ENCODE measurements around the gene DCBLD2. TPM values are rescaled to one million over a fixed set of nuclear protein-coding genes. Genes with fewer than 3 reads are reported as not detected.

Gene DCBLD2
- 659 TPM in 2 replicates for total RNA-seq (2012; rRNA removed)

GRCh38 chr3:98901392-98902350, at the start of gene DCBLD2:
Gene DCBLD2, minus strand, starts transcription at chr3:98901695. Its CDS starts 369 bp downstream, at chr3:98901326.
- Histone ChIP-seq H3K9me3 (replicated peaks; ENCODE audit: low read length) (no peaks in the 10 kb centered on the region), H3K4me3 (ENCODE audit: low read length) (peak within 1 kb of the TSS; percentile 86), H3K4me2 (ENCODE audit: low read length) (peak within 1 kb of the TSS; percentile 89), H3K27me3 (ENCODE audit: control insufficient read depth, insufficient read depth, low read length) (no peaks in the 10 kb centered on the region), H3K4me1 (ENCODE audit: control insufficient read depth, insufficient read depth, low read length) (peaks cover 28% of the 10 kb centered on the region), H3K9ac (ENCODE audit: low read depth, low read length) (peak within 1 kb of the TSS; percentile 90), H3K36me3 (ENCODE audit: insufficient read depth, low read length) (peaks cover 16% of the 10 kb centered on the region)

- H3K4me2 ChIP-seq (ENCODE audit: low read length) = no peak overlapping the region
- no peaks in the 10 kb centered on the region for H3K36me3 ChIP-seq (ENCODE audit: insufficient read depth, low read length)
- H3K27me3 ChIP-seq (ENCODE audit: control insufficient read depth, insufficient read depth, low read length) = no peaks in the 10 kb centered on the region
- no peak overlapping the region for H3K4me3 ChIP-seq (ENCODE audit: low read length)
- no peak overlapping the region for H3K9ac ChIP-seq (ENCODE audit: low read depth, low read length)
- no peaks in the 10 kb centered on the region for H3K9me3 ChIP-seq (replicated peaks; ENCODE audit: low read length)
- peaks cover 10% of the 10 kb centered on the region for H3K4me1 ChIP-seq (ENCODE audit: control insufficient read depth, insufficient read depth, low read length)
These were observed 44.2 kb upstream of the DCBLD2 start for GRCh38 chr3:98945666-98946065.

- no peaks in the 10 kb centered on the region for H3K36me3 ChIP-seq (ENCODE audit: insufficient read depth, low read length)
- H3K4me1 ChIP-seq (ENCODE audit: control insufficient read depth, insufficient read depth, low read length) = peaks cover 10% of the 10 kb centered on the region
- H3K4me2 ChIP-seq (ENCODE audit: low read length) = no peak overlapping the region
- no peak overlapping the region for H3K9ac ChIP-seq (ENCODE audit: low read depth, low read length)
- no peak overlapping the region for H3K4me3 ChIP-seq (ENCODE audit: low read length)
- H3K9me3 ChIP-seq (replicated peaks; ENCODE audit: low read length) = no peaks in the 10 kb centered on the region
- no peaks in the 10 kb centered on the region for H3K27me3 ChIP-seq (ENCODE audit: control insufficient read depth, insufficient read depth, low read length)
These were observed 43.6 kb upstream of the DCBLD2 start for GRCh38 chr3:98945101-98945524.

- no peak overlapping the region for H3K4me2 ChIP-seq (ENCODE audit: low read length)
- H3K9ac ChIP-seq (ENCODE audit: low read depth, low read length) = no peak overlapping the region
- no peaks in the 10 kb centered on the region for H3K27me3 ChIP-seq (ENCODE audit: control insufficient read depth, insufficient read depth, low read length)
- no peaks in the 10 kb centered on the region for H3K36me3 ChIP-seq (ENCODE audit: insufficient read depth, low read length)
- H3K4me1 ChIP-seq (ENCODE audit: control insufficient read depth, insufficient read depth, low read length) = no peaks in the 10 kb centered on the region
- peaks cover 2% of the 10 kb centered on the region for H3K9me3 ChIP-seq (replicated peaks; ENCODE audit: low read length)
- no peak overlapping the region for H3K4me3 ChIP-seq (ENCODE audit: low read length)
These were observed 28.9 kb upstream of the DCBLD2 start for GRCh38 chr3:98930413-98930812.

GRCh38 chr3:98921957-98922356, 20.5 kb upstream of the DCBLD2 start:
- H3K4me1 ChIP-seq (ENCODE audit: control insufficient read depth, insufficient read depth, low read length) = peaks cover 64% of the 10 kb centered on the region
- H3K4me2 ChIP-seq (ENCODE audit: low read length) = no peak overlapping the region
- no peak overlapping the region for H3K9ac ChIP-seq (ENCODE audit: low read depth, low read length)
- no peaks in the 10 kb centered on the region for H3K9me3 ChIP-seq (replicated peaks; ENCODE audit: low read length)
- no peaks in the 10 kb centered on the region for H3K27me3 ChIP-seq (ENCODE audit: control insufficient read depth, insufficient read depth, low read length)
- H3K36me3 ChIP-seq (ENCODE audit: insufficient read depth, low read length) = no peaks in the 10 kb centered on the region
- no peak overlapping the region for H3K4me3 ChIP-seq (ENCODE audit: low read length)

- Histone ChIP-seq H3K4me1 (ENCODE audit: control insufficient read depth, insufficient read depth, low read length) (peaks cover 73% of the 10 kb centered on the region), H3K9ac (ENCODE audit: low read depth, low read length) (no peak overlapping the region), H3K4me2 (ENCODE audit: low read length) (no peak overlapping the region), H3K27me3 (ENCODE audit: control insufficient read depth, insufficient read depth, low read length) (no peaks in the 10 kb centered on the region), H3K9me3 (replicated peaks; ENCODE audit: low read length) (no peaks in the 10 kb centered on the region), H3K36me3 (ENCODE audit: insufficient read depth, low read length) (no peaks in the 10 kb centered on the region), H3K4me3 (ENCODE audit: low read length) (no peak overlapping the region)
These were observed 18.7 kb upstream of the DCBLD2 start for GRCh38 chr3:98920166-98920565.

GRCh38 chr3:98918586-98918985, 17.1 kb upstream of the DCBLD2 start:
- Histone ChIP-seq H3K4me2 (ENCODE audit: low read length) (peak overlapping the region; percentile 20), H3K36me3 (ENCODE audit: insufficient read depth, low read length) (no peaks in the 10 kb centered on the region), H3K4me1 (ENCODE audit: control insufficient read depth, insufficient read depth, low read length) (peaks cover 72% of the 10 kb centered on the region), H3K27me3 (ENCODE audit: control insufficient read depth, insufficient read depth, low read length) (no peaks in the 10 kb centered on the region), H3K9me3 (replicated peaks; ENCODE audit: low read length) (no peaks in the 10 kb centered on the region), H3K9ac (ENCODE audit: low read depth, low read length) (peak overlapping the region; percentile 26), H3K4me3 (ENCODE audit: low read length) (no peak overlapping the region)

GRCh38 chr3:98917608-98918007, 16.1 kb upstream of the DCBLD2 start:
- peaks cover 63% of the 10 kb centered on the region for H3K4me1 ChIP-seq (ENCODE audit: control insufficient read depth, insufficient read depth, low read length)
- no peaks in the 10 kb centered on the region for H3K9me3 ChIP-seq (replicated peaks; ENCODE audit: low read length)
- no peak overlapping the region for H3K4me2 ChIP-seq (ENCODE audit: low read length)
- H3K27me3 ChIP-seq (ENCODE audit: control insufficient read depth, insufficient read depth, low read length) = no peaks in the 10 kb centered on the region
- no peaks in the 10 kb centered on the region for H3K36me3 ChIP-seq (ENCODE audit: insufficient read depth, low read length)
- H3K9ac ChIP-seq (ENCODE audit: low read depth, low read length) = no peak overlapping the region
- H3K4me3 ChIP-seq (ENCODE audit: low read length) = no peak overlapping the region

- peaks cover 37% of the 10 kb centered on the region for H3K4me1 ChIP-seq (ENCODE audit: control insufficient read depth, insufficient read depth, low read length)
- no peak overlapping the region for H3K4me2 ChIP-seq (ENCODE audit: low read length)
- no peak overlapping the region for H3K9ac ChIP-seq (ENCODE audit: low read depth, low read length)
- no peaks in the 10 kb centered on the region for H3K36me3 ChIP-seq (ENCODE audit: insufficient read depth, low read length)
- H3K4me3 ChIP-seq (ENCODE audit: low read length) = no peak overlapping the region
- H3K9me3 ChIP-seq (replicated peaks; ENCODE audit: low read length) = no peaks in the 10 kb centered on the region
- H3K27me3 ChIP-seq (ENCODE audit: control insufficient read depth, insufficient read depth, low read length) = no peaks in the 10 kb centered on the region
These were observed 12.9 kb upstream of the DCBLD2 start for GRCh38 chr3:98914210-98915080.

- Histone ChIP-seq H3K9me3 (replicated peaks; ENCODE audit: low read length) (no peaks in the 10 kb centered on the region), H3K4me2 (ENCODE audit: low read length) (no peak overlapping the region), H3K27me3 (ENCODE audit: control insufficient read depth, insufficient read depth, low read length) (no peaks in the 10 kb centered on the region), H3K4me3 (ENCODE audit: low read length) (no peak overlapping the region), H3K9ac (ENCODE audit: low read depth, low read length) (no peak overlapping the region), H3K36me3 (ENCODE audit: insufficient read depth, low read length) (no peaks in the 10 kb centered on the region), H3K4me1 (ENCODE audit: control insufficient read depth, insufficient read depth, low read length) (peaks cover 18% of the 10 kb centered on the region)
These were observed 11.0 kb upstream of the DCBLD2 start for GRCh38 chr3:98912448-98912847.

GRCh38 chr3:98906230-98906629, 4.7 kb upstream of the DCBLD2 start:
- peaks cover 30% of the 10 kb centered on the region for H3K4me1 ChIP-seq (ENCODE audit: control insufficient read depth, insufficient read depth, low read length)
- H3K4me3 ChIP-seq (ENCODE audit: low read length) = no peak overlapping the region
- no peaks in the 10 kb centered on the region for H3K27me3 ChIP-seq (ENCODE audit: control insufficient read depth, insufficient read depth, low read length)
- H3K9ac ChIP-seq (ENCODE audit: low read depth, low read length) = peak overlapping the region; percentile 61
- H3K4me2 ChIP-seq (ENCODE audit: low read length) = peak overlapping the region; percentile 58
- no peaks in the 10 kb centered on the region for H3K9me3 ChIP-seq (replicated peaks; ENCODE audit: low read length)
- H3K36me3 ChIP-seq (ENCODE audit: insufficient read depth, low read length) = no peaks in the 10 kb centered on the region

Measured in skeletal muscle satellite cell (primary cell).